Measurements from ENCODE around the gene LMOD2.
A peak's percentile ranks its signal among the peaks of the same experiment; 100 is the strongest.
"Not testable (repeated sequence)": the region's sequence is repeated elsewhere in the genome, so short reads cannot be mapped to it uniquely, and the experiment has no call there.

The LMOD2 gene, protein sequence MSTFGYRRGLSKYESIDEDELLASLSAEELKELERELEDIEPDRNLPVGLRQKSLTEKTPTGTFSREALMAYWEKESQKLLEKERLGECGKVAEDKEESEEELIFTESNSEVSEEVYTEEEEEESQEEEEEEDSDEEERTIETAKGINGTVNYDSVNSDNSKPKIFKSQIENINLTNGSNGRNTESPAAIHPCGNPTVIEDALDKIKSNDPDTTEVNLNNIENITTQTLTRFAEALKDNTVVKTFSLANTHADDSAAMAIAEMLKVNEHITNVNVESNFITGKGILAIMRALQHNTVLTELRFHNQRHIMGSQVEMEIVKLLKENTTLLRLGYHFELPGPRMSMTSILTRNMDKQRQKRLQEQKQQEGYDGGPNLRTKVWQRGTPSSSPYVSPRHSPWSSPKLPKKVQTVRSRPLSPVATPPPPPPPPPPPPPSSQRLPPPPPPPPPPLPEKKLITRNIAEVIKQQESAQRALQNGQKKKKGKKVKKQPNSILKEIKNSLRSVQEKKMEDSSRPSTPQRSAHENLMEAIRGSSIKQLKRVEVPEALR

DNA sequence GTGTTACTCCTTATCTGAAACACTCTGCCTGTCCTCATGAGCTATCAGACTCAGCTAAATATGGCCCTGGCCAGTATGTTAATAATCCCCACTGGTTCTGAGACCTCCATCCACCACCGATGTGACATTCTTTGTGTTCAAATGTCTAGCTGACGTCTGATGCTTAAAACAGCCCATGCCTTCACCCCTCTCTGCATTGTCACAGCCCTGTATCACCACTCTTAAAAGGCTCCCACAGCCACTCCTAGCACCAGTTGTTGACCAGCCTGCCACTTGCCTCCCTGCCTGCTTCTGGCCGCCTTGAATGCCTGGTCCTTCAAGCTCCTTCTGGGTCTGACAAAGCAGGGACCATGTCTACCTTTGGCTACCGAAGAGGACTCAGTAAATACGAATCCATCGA lies at the start of gene LMOD2:
TSS of gene LMOD2 (plus strand) at position 253 of the 400 bp plus-strand sequence. CDS start at position 351, 98 bp downstream.
- DNase-seq, result no peak

DNA sequence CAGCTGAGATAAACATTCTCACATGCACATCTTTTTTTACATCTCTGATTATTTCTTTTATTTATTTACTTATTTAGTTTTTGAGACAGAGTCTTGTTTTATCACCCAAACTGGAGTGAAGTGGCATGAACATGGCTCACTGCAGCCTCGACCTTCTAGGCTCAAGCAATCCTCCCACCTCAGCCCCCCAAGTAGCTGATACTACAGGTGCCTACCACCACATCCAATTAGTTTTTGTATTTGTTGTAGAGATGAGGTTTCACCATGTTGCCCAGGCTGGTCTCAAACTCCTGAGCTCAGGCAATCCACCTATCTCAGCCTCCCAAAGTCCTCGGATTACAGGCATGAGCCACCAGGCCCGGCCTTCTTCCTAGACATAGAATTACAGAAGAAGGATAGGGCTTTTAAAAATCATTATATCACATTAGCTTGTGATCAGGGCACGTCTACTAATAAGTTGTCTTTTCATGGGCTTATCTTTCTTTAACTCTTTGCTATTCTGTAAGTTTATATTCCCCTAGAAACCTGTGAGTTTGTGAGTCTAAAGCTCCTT lies 48.2 kb upstream of the LMOD2 start:
- DNase-seq, result no peak

DNA sequence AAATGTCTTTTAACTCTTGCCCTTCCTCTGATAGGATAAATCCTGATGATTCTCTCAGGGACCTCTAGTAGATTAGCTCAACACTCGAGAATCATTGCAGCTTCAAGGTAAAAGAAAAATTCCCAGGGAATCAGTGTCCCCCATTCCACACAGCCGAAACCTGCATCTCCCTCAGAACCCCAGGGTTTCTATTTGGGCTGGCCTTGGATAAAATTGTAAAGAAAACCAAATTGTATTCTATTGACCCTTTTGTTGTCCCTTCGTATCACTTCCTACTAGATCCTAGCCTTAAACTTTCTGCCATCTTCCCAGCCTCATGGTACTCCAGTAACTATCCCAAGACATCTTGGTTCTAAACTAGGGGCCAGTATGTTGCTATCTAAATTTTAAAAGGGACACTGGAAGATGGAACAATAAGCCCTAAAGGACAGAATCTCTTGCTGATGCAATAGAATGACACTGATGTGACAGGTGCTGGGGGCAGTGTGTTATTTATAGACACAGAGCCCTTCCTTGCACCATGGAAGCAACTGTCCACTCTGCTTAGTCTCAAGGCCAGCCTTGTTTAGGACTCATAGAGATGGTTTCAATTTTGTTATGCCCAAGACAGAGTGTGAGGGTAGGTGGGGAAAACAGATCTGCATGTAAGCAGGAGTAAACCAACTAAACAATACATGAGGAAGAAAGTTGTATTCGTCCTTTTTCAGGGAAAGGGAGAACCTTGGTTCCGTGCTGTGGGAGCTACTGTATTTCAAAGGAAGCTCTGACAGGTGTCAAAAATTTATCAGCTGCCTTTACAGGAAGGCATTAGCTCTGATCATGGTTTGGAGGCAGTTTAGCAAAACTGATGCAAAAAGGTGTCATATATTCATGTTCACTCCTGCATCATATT lies 46.4 kb upstream of the LMOD2 start:
- DNase-seq, result no peak

DNA sequence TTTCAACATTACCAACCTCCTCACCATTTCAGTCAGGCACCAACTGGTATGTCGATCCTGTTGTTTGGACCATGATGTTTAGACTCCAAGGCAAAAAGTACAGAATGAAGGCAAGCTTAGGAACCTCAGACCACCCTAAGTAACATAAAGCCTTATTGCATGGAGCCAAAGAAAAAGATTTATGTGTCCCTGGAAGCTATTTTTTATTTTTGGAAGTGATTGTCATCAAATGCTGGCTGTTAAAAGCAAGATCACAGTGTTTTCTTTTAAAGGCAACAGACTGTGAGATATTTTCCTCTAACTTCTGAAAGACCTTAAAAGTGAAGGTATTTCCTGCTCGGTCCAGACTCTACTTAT lies 45.8 kb upstream of the LMOD2 start:
- no peak for DNase-seq

DNA sequence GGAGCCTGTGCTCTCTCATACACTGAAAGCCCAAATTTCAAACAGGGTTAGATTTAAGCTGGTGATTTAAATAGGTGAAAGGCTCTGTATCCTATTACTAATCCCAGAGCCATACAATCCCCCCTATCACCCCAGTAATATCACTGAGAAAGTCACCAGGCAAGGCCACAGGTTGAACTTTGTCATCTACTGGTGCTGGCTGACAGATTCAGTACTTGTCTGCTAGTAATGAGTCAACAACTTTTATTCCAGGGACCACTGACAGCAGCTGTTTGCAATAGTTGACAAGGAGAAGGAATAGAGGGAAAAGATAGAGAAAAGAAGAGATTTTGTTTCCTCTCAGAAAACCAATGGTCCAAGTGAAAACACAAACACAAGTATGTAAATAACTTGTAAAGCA lies 43.6 kb upstream of the LMOD2 start:
- DNase-seq, result no peak

DNA sequence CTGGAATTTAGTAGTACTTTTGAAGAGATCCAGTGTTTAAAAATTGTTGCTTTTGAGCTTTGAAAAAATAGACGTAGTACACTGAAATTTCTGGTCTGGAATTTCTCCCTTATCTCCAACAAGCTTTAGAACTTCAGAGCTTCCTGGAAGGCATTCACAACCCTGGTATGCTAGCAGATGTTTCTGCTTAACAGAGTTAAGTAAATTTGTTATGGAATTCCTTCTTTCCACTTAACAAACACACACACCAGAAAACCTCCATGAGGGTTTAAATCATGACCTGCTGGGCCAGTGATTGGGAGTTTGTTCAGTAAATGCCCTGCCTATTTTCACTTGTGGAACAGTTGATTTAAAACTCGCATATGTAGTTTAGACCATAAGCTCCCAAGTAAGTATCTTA lies 40.3 kb upstream of the LMOD2 start:
- DNase-seq, result no peak

- DNase-seq, result no peak
These were observed 39.4 kb upstream of the LMOD2 start for GRCh38 chr7:123616223-123616622.

DNA sequence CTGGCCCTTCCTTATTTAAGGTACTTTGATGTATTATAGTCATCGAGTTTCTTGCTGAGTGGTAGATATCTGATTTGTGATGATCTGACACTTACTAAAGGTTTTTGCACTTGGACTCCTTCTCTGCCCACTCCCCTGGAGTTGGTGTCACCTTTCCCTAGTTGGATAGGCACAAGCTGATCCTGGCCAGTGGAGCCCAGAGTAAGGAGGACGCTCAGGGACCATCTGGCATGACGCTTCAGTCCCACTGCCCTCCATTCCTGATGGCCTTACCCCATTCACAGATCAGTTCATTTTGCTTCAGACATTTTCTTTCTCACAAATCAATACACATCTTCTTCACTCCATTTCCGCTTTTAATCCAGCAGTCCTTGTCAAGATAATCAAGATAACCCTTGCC lies 34.0 kb upstream of the LMOD2 start:
- DNase-seq, result no peak

DNA sequence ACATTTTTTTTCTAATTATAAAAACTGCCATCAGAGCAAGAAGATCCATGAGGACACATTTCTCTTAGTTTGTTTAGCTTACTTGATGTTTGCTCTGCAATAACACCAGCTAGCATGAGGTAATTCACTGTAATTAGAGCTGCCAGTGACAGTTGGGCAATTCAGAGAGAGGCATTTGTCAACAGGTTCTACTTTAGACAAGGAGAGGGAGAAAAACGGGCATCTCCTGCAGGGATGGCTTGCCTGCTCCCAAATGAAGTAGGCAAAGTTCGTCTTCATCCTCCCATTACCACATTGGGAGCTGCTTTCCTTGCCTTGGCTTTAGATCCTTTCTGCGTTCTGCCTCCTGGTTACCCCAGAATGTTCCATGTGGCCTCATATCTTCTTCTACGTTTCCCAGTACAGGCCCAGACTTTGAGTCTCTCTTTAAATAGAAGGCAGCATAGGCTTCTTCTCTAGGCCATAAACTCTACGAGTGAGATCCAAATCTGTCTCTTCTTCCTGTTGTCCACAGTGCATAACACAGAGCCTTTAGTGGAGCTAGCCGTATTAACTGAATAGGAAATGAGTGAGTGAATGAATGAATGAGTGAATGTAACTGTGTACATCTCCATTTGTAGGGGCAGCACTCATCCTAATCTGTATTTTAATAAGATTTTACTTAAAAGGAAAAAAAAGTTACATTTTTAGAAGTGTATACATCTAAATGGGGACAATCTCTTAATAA lies 32.8 kb upstream of the LMOD2 start:
- DNase-seq, result no peak

GRCh38 chr7:123624527-123625183 lies 31.0 kb upstream of the LMOD2 start:
- DNase-seq, result peak; percentile 31

DNA sequence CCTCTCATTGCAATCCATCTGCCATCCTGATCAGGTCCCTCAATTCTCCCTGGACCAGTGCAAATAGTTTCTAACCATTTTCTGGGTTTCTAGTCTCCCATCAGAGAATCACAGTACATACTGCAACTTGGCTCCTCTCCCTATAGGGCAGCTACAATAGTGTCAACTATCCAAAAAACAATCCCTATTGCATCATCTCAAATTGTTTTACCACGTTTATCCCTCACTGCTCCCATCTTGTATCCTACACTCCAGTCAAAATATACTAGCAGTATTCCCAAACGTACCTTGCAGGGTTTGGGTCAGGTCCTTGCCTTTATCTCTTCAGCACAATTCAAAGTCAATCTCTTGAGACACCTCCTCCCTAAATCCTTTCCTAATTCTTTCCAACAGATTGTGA lies 30.4 kb upstream of the LMOD2 start:
- DNase-seq, result no peak

DNA sequence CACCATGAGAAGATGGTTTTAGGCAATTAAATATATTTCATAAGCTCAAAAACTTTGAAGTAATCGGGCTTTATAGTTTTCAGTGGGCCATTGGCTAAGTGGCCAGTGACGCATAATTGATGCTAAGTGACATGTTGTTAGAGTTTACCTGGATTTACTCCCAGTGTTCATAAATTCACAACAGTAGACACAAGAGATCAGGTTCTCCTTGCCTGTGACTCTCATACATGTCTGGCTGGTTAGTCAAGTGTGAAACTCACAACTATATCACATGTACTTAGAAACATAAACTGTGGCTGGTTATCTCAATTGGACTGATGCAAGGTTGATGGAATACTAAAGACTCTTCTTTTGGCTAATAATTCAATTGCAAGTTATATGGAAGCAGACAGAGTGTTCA lies 27.8 kb upstream of the LMOD2 start:
- no peak for DNase-seq

DNA sequence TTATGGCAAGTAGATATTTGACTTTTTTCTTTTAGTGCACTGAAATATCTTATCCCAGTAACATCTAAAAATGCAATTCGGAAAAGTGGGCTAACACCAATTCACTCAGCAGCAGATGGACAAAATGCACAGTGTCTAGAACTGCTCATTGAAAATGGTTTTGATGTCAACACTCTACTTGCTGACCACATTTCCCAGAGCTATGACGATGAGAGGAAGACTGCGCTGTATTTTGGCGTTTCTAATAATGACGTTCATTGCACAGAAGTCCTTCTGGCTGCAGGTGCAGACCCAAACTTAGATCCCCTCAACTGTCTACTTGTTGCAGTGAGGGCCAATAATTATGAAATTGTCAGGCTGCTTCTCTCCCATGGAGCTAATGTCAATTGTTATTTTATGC lies 26.8 kb upstream of the LMOD2 start:
- no peak for DNase-seq

DNA sequence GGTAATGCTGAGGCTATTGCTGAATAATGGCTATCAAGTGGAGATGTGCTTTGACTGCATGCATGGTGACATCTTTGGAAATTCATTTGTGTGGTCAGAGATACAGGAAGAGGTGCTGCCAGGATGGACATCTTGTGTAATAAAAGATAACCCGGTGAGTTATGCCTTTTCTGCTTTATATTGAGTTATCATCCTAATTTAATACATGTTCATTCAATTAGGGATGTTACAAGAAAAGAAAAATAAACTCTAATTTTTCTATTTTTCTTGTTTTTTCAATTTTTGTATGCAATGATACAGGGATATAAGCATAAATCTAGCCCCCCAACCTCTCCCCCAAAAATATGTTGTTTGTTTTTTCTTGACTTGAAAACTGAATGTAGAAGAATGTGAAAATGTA lies 26.4 kb upstream of the LMOD2 start:
- DNase-seq, result no peak

- DNase-seq, result no peak
These were observed 22.9 kb upstream of the LMOD2 start for GRCh38 chr7:123632808-123633207.

- DNase-seq, result no peak
These were observed 22.1 kb upstream of the LMOD2 start for GRCh38 chr7:123633553-123633952.

GRCh38 chr7:123634011-123634573 lies 21.6 kb upstream of the LMOD2 start:
- DNase-seq, result not testable (repeated sequence)

DNA sequence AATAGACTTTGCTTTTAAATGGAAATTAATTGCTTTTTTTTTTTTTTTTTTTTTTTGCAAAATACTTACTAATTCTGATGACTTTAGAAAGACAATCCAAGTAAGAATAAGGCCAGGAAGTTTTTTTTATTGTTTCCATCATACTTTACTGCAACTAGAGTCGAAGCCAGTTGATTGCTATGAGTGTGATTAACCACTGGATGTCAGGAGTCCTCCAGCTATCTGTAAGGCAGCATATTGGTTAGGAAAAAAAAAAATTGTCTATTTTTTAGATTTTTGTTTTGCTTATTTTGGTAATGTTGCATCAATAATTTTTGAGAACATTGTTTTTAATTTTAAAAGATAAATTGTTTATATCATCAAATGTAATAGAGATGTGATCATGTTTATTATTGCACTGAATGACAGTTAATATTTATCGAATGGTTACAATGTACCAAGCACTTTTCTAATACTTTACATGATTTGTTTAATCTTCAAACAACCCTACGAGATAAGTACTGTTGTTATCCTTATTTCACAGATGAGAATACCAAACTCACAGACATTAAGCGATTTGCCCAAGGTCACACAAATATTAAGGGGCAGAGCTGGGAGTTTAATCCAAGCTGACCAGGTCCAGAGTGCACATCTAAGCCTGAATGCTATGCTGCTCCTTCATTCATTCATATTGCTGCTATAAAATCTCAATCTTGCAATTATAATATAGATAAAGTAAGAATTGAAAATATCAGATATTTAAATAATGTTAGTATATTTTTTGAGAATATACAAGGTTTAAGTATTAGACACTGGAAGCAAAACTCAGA lies 19.9 kb upstream of the LMOD2 start:
- no peak for DNase-seq

DNA sequence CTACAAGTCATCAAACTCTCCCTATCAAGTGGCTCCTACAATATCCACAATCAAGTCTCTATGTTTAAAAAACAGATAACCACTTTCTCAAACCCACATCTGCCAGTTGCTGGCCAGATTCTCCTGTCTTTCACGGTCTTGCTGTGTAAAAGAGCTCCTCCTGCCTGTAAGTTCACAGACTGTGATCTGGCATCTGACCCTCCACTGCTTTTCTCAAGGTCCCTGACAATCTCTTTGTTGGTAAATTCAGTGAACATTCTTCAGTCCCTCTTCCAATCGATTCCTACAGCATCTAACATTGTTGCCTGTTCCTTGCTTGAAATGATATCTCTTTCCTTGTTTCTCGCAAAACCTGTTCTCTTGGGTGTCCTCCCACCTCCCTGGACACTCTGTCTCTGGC lies 18.5 kb upstream of the LMOD2 start:
- no peak for DNase-seq

GRCh38 chr7:123637878-123638277 lies 17.8 kb upstream of the LMOD2 start:
- no peak for DNase-seq

DNA sequence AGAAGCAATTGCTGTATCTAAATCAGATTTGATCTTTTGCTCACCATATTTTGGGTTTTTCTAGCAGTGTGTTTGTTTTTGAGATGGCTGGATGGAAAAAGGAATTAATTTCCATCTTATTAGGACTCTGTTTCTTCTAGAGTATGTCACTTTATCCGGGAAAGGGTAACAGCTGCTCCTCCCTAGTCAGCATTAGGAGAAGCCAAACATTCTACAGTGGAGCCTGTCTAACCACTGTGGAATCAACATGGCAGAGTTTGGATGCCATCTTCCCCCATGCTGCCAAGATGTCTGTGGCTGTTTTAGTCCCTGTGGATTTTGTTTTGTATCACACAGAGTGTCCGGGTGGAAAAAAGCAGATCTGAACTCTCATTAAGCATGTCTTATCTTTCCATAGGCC lies 16.0 kb upstream of the LMOD2 start:
- no peak for DNase-seq

Measured in activated CD4-positive, alpha-beta T cell treated with anti-CD3 and anti-CD28 coated beads for 1 hour (primary cell).